H9 (cell line): ENCODE data around the gene MRPS27. TPM values are rescaled to one million over a fixed set of nuclear protein-coding genes. Genes with fewer than 3 reads are reported as not detected.

ENCODE experiments used
- DNase-seq: peaks from one replicate; pipeline ENCODE4 v3.0.0-alpha.2; 2017
- H2AFZ ChIP-seq: one replicate; pipeline ENCODE4 v1.6.1; 2013; ENCODE audit warnings: mild to moderate bottlenecking, low read length, control low read depth, moderate library complexity
- H2AK5ac ChIP-seq: 2 replicates; pipeline ENCODE4 v1.6.1; 2013; ENCODE audit warnings: low read length, control low read depth, mixed read lengths; ENCODE audit not compliant: insufficient read length
- H2BK120ac ChIP-seq: one replicate; pipeline ENCODE4 v1.6.1; 2013; ENCODE audit warnings: low read depth, mild to moderate bottlenecking, low read length, control low read depth, inconsistent platforms; ENCODE audit not compliant: poor library complexity, severe bottlenecking
- H2BK12ac ChIP-seq: 2 replicates; pipeline ENCODE4 v1.6.1; 2013; ENCODE audit warnings: low read length, control low read depth, mixed read lengths, low read depth; ENCODE audit not compliant: insufficient read length
- H2BK15ac ChIP-seq: 2 replicates; pipeline ENCODE4 v1.6.1; 2013; ENCODE audit warnings: low read depth, low read length, control low read depth
- H2BK20ac ChIP-seq: one replicate; pipeline ENCODE4 v1.6.1; 2013; ENCODE audit warnings: low read depth, mild to moderate bottlenecking, low read length, control low read depth, inconsistent platforms; ENCODE audit not compliant: poor library complexity, severe bottlenecking
- H2BK5ac ChIP-seq: 2 replicates; pipeline ENCODE4 v1.6.1; 2013; ENCODE audit warnings: low read length, control low read depth, mixed read lengths; ENCODE audit not compliant: insufficient read length
- H3K14ac ChIP-seq: 2 replicates; pipeline ENCODE4 v1.6.1; 2013; ENCODE audit warnings: low read length, control low read depth; ENCODE audit not compliant: insufficient read depth
- H3K18ac ChIP-seq: 2 replicates; pipeline ENCODE4 v1.6.1; 2013; ENCODE audit warnings: low read depth, mild to moderate bottlenecking, mixed read lengths, low read length, control low read depth; ENCODE audit not compliant: insufficient read length
- H3K23ac ChIP-seq: 2 replicates; pipeline ENCODE4 v1.6.1; 2013; ENCODE audit warnings: low read length, control low read depth, mixed read lengths, low read depth; ENCODE audit not compliant: insufficient read length
- H3K23me2 ChIP-seq: 2 replicates; pipeline ENCODE4 v1.6.1; 2013; ENCODE audit warnings: low read depth, mild to moderate bottlenecking, mixed read lengths, low read length, control low read depth; ENCODE audit not compliant: insufficient read length, poor library complexity, severe bottlenecking
- H3K27ac ChIP-seq: 2 replicates; pipeline ENCODE4 v1.5.1; 2013; ENCODE audit warnings: low read length, control low read depth, mixed read lengths, low read depth; ENCODE audit not compliant: insufficient read length
- H3K27me3 ChIP-seq: 2 replicates; pipeline ENCODE4 v1.6.1; 2013; ENCODE audit warnings: low read length, control low read depth, inconsistent platforms; ENCODE audit not compliant: insufficient read depth
- H3K4ac ChIP-seq: 2 replicates; pipeline ENCODE4 v1.6.1; 2013; ENCODE audit warnings: low read depth, mild to moderate bottlenecking, control low read depth, inconsistent platforms, low read length, moderate library complexity
- H3K4me1 ChIP-seq: 2 replicates; pipeline ENCODE4 v1.6.1; 2013; ENCODE audit warnings: low read length, control low read depth, inconsistent platforms; ENCODE audit not compliant: insufficient read depth
- H3K4me2 ChIP-seq: 2 replicates; pipeline ENCODE4 v1.6.1; 2013; ENCODE audit warnings: low read length, control low read depth, mixed read lengths; ENCODE audit not compliant: insufficient read length, insufficient read depth
- H3K56ac ChIP-seq: 2 replicates; pipeline ENCODE4 v1.6.1; 2013; ENCODE audit warnings: low read depth, mild to moderate bottlenecking, mixed read lengths, low read length, control low read depth; ENCODE audit not compliant: insufficient read length
- H3K79me1 ChIP-seq: 2 replicates; pipeline ENCODE4 v1.6.1; 2013; ENCODE audit warnings: low read depth, mild to moderate bottlenecking, moderate library complexity, low read length, control low read depth, inconsistent platforms; ENCODE audit not compliant: insufficient read depth, poor library complexity, severe bottlenecking
- H3K79me2 ChIP-seq: 2 replicates; pipeline ENCODE4 v1.6.1; 2013; ENCODE audit warnings: low read length, control low read depth, inconsistent platforms; ENCODE audit not compliant: insufficient read depth
- H3K9ac ChIP-seq: 2 replicates; pipeline ENCODE4 v1.6.1; 2013; ENCODE audit warnings: low read length, control low read depth, mixed read lengths; ENCODE audit not compliant: insufficient read length; ENCODE audit errors: extremely low read depth
- H3K9me3 ChIP-seq: one replicate; pipeline ENCODE4 v1.6.1; 2013; ENCODE audit warnings: low read depth, low read length, inconsistent platforms; ENCODE audit not compliant: control insufficient read depth
- H3T11ph ChIP-seq: one replicate; pipeline ENCODE4 v1.6.1; 2013; ENCODE audit warnings: mild to moderate bottlenecking, low read length, control low read depth, inconsistent platforms
- H4K20me1 ChIP-seq: one replicate; pipeline ENCODE4 v1.6.1; 2013; ENCODE audit not compliant: control insufficient read depth, insufficient read length, insufficient read depth
- H4K5ac ChIP-seq: 2 replicates; pipeline ENCODE4 v1.6.1; 2013; ENCODE audit warnings: low read depth, mild to moderate bottlenecking, mixed read lengths, low read length, control low read depth; ENCODE audit not compliant: insufficient read length
- H4K8ac ChIP-seq: replicated peaks from 2 replicates; pipeline ENCODE4 v1.6.1; 2013; ENCODE audit warnings: low read length, control low read depth, mixed read lengths, low read depth; ENCODE audit not compliant: insufficient read length
- H4K91ac ChIP-seq: 2 replicates; pipeline ENCODE4 v1.6.1; 2013; ENCODE audit warnings: low read depth, mild to moderate bottlenecking, moderate library complexity, mixed read lengths, low read length, control low read depth; ENCODE audit not compliant: insufficient read length
- H3K27ac Mint-ChIP-seq, 3 experiments: 2 replicates in 2 of 3; 3 replicates in 1 of 3; pipeline ENCODE4 v1.8.0; 2020 to 2021; ENCODE audit warnings: mixed read lengths in 3 of 3, mild to moderate bottlenecking in 1 of 3, moderate library complexity in 1 of 3
- H3K27me3 Mint-ChIP-seq: 2 replicates; pipeline ENCODE4 v1.8.0; 2021; ENCODE audit warnings: low read depth, mild to moderate bottlenecking, moderate library complexity, mixed read lengths
- H3K36me3 Mint-ChIP-seq, 3 experiments: 2 replicates in 2 of 3; 3 replicates in 1 of 3; pipeline ENCODE4 v1.8.0; 2020 to 2021; ENCODE audit warnings: low read depth in 3 of 3, mixed read lengths in 3 of 3; ENCODE audit not compliant: insufficient read depth in 1 of 3
- H3K4me1 Mint-ChIP-seq, 2 experiments: 2 replicates each; pipeline ENCODE4 v1.8.0; 2020; ENCODE audit warnings: mixed read lengths in 2 of 2
- H3K4me3 Mint-ChIP-seq, 2 experiments: 2 replicates in 1 of 2; 3 replicates in 1 of 2; pipeline ENCODE4 v1.8.0; 2020 to 2021; ENCODE audit warnings: mild to moderate bottlenecking in 2 of 2, mixed read lengths in 2 of 2, moderate library complexity in 1 of 2
- H3K9me3 Mint-ChIP-seq, 2 experiments: 2 replicates in 1 of 2; 3 replicates in 1 of 2; pipeline ENCODE4 v1.8.0; 2020; ENCODE audit warnings: mild to moderate bottlenecking in 2 of 2, mixed read lengths in 2 of 2, moderate library complexity in 1 of 2
- WGBS: extraction: QIAGEN DNeasy Blood & Tissue Kit; methylation state at CpG from one replicate; pipeline ENCODE4 v1.1.7; 2013; ENCODE audit warnings: missing lambda C conversion rate, low lambda C conversion rate, mixed read lengths; ENCODE audit not compliant: insufficient read length; ENCODE audit errors: extremely low coverage; 5-methylcytosine and 5-hydroxymethylcytosine counted together
- total RNA-seq: library from RNA; stranded (reverse); gene quantifications from 2 replicates; pipeline ENCODE4 v1.2.1, GENCODE V29; 2021
- TF ChIP-seq, protein P1 (sequence below): fragments of 200-600 bp; sonication (generic); conservative IDR thresholded peaks from 3 replicates; pipeline ENCODE4 v1.8.0; 2021; ENCODE audit warnings: antibody characterized with exemption, mild to moderate bottlenecking

MRPS27 gene
- total RNA-seq, 1 experiment from 2014 or later, result 83.3 TPM

DNA sequence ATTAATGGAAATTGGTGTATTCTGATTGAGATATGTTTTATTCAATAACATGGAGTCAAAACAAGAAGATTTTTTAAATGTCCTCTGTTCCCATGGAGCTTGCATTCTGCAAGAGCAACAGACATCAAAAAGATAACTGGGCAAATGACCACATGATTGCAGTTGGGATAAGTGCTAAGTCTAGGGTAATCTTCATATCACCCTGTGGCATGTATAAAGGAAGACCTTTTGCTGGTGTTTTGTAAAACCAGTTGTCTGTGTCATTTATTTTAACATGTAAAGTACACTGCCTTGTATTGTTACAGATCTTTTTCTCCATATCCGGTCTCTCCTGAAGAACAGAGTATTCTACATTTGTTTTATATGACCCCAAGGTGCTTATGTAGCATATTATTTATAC is 44.1 kb upstream of the MRPS27 start:
- Histone ChIP-seq H2BK15ac (no peak overlapping the region), H2BK120ac (no peak overlapping the region), H3T11ph (no peak overlapping the region), H2AFZ (no peak overlapping the region), H3K79me1 (no peaks in the 10 kb centered on the region), H4K91ac (no peak overlapping the region), H3K9ac (no peak overlapping the region), H4K8ac (no peak overlapping the region), H2BK20ac (no peak overlapping the region), H3K27ac (no peak overlapping the region), H4K5ac (no peak overlapping the region), H2BK12ac (no peak overlapping the region), H3K4ac (no peak overlapping the region), H3K4me2 (no peak overlapping the region), H4K20me1 (no peaks in the 10 kb centered on the region), H3K27me3 (no peaks in the 10 kb centered on the region), H3K79me2 (no peaks in the 10 kb centered on the region), H3K23ac (no peak overlapping the region), H2AK5ac (no peak overlapping the region), H3K14ac (no peak overlapping the region), H3K23me2 (no peaks in the 10 kb centered on the region), H3K56ac (no peak overlapping the region), H3K9me3 (no peaks in the 10 kb centered on the region), H3K4me1 (peaks cover 4% of the 10 kb centered on the region; the same call in 1 of the 2 replicates), H2BK5ac (no peak overlapping the region), H3K18ac (no peak overlapping the region)
- Mint-ChIP-seq H3K9me3 (peaks cover 0 to 2% of the 10 kb centered on the region in 2 experiments; a peak in 1 of 5 replicates), H3K27ac (no peak overlapping the region), H3K27me3 (no peaks in the 10 kb centered on the region), H3K4me3 (no peak overlapping the region), H3K36me3 (peaks cover 15 to 30% (median 30%) of the 10 kb centered on the region in 3 experiments), H3K4me1 (peaks cover 21 to 37% of the 10 kb centered on the region in 2 experiments)
- no CpG with 5 or more reads among the region's 1 CpG for WGBS
- TF ChIP-seq, protein P1, sequence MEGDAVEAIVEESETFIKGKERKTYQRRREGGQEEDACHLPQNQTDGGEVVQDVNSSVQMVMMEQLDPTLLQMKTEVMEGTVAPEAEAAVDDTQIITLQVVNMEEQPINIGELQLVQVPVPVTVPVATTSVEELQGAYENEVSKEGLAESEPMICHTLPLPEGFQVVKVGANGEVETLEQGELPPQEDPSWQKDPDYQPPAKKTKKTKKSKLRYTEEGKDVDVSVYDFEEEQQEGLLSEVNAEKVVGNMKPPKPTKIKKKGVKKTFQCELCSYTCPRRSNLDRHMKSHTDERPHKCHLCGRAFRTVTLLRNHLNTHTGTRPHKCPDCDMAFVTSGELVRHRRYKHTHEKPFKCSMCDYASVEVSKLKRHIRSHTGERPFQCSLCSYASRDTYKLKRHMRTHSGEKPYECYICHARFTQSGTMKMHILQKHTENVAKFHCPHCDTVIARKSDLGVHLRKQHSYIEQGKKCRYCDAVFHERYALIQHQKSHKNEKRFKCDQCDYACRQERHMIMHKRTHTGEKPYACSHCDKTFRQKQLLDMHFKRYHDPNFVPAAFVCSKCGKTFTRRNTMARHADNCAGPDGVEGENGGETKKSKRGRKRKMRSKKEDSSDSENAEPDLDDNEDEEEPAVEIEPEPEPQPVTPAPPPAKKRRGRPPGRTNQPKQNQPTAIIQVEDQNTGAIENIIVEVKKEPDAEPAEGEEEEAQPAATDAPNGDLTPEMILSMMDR, result no peak
- DNase-seq, result no peak
